Measurements from ENCODE around the gene KPNA4.
A peak's percentile ranks its signal among the peaks of the same experiment; 100 is the strongest.
"Not testable (repeated sequence)": the region's sequence is repeated elsewhere in the genome, so short reads cannot be mapped to it uniquely, and the experiment has no call there.

Gene KPNA4

GRCh38 chr3:160565442-160566403, at the start of gene KPNA4:
Gene KPNA4 (minus strand): TSS chr3:160565571. CDS start chr3:160565282, 289 bp downstream.
- peak; percentile 97 for DNase-seq

GRCh38 chr3:160613661-160614060, 48.3 kb upstream of the KPNA4 start:
- DNase-seq, result no peak

GRCh38 chr3:160612386-160613075, 47.2 kb upstream of the KPNA4 start:
- DNase-seq, result no peak

GRCh38 chr3:160611141-160611540, 45.8 kb upstream of the KPNA4 start:
- DNase-seq, result no peak

- DNase-seq, result no peak
Measured at GRCh38 chr3:160608870-160609269, 43.5 kb upstream of the KPNA4 start.

GRCh38 chr3:160607826-160608225, 42.5 kb upstream of the KPNA4 start:
- no peak for DNase-seq

GRCh38 chr3:160605315-160605714, 39.9 kb upstream of the KPNA4 start:
- no peak for DNase-seq

GRCh38 chr3:160603845-160604244, 38.5 kb upstream of the KPNA4 start:
- not testable (repeated sequence) for DNase-seq

- no peak for DNase-seq
Measured at GRCh38 chr3:160602259-160602658, 36.9 kb upstream of the KPNA4 start.

- no peak for DNase-seq
Measured at GRCh38 chr3:160601288-160601687, 35.9 kb upstream of the KPNA4 start.

GRCh38 chr3:160598865-160599264, 33.5 kb upstream of the KPNA4 start:
- no peak for DNase-seq

- no peak for DNase-seq
Measured at GRCh38 chr3:160588023-160588422, 22.7 kb upstream of the KPNA4 start.

GRCh38 chr3:160587105-160587504, 21.7 kb upstream of the KPNA4 start:
- DNase-seq, result no peak

- no peak for DNase-seq
Measured at GRCh38 chr3:160586679-160587078, 21.3 kb upstream of the KPNA4 start.

- no peak for DNase-seq
Measured at GRCh38 chr3:160583451-160583850, 18.1 kb upstream of the KPNA4 start.

GRCh38 chr3:160580938-160581337, 15.6 kb upstream of the KPNA4 start:
- DNase-seq, result no peak

- DNase-seq, result no peak
Measured at GRCh38 chr3:160577556-160578195, 12.3 kb upstream of the KPNA4 start.

- DNase-seq, result no peak
Measured at GRCh38 chr3:160577093-160577492, 11.7 kb upstream of the KPNA4 start.

- DNase-seq, result no peak
Measured at GRCh38 chr3:160576621-160577020, 11.2 kb upstream of the KPNA4 start.

- DNase-seq, result no peak
Measured at GRCh38 chr3:160575589-160575988, 10.2 kb upstream of the KPNA4 start.

GRCh38 chr3:160574636-160575035, 9.3 kb upstream of the KPNA4 start:
- no peak for DNase-seq

- DNase-seq, result not testable (repeated sequence)
Measured at GRCh38 chr3:160573955-160574525, 8.7 kb upstream of the KPNA4 start.
